NCI-H69 (cell line): ENCODE data around the gene TRIM49.
"Not testable (repeated sequence)": the region's sequence is repeated elsewhere in the genome, so short reads cannot be mapped to it uniquely, and the experiment has no call there.

Experiments
- DNase-seq: peaks from one replicate; lab custom pipeline; 2025; lab: John Stamatoyannopoulos, UW

TRIM49 gene

GRCh38 chr11:89808475-89808874 lies at the start of gene TRIM49:
Gene TRIM49, minus strand, starts transcription at chr11:89808575. Its CDS starts 4,106 bp downstream, at chr11:89804469.
- not testable (repeated sequence) for DNase-seq

- not testable (repeated sequence) for DNase-seq
Measured at GRCh38 chr11:89826694-89827093, 18.3 kb upstream of the TRIM49 start.

- not testable (repeated sequence) for DNase-seq
Measured at GRCh38 chr11:89820008-89820407, 11.6 kb upstream of the TRIM49 start.

- DNase-seq, result not testable (repeated sequence)
Measured at GRCh38 chr11:89813535-89813934, 5.2 kb upstream of the TRIM49 start.

- not testable (repeated sequence) for DNase-seq
Measured at GRCh38 chr11:89787506-89788063, 20.8 kb downstream of the TRIM49 start.

- DNase-seq, result not testable (repeated sequence)
Measured at GRCh38 chr11:89785726-89786125, 22.6 kb downstream of the TRIM49 start.

GRCh38 chr11:89750822-89751221 lies 57.6 kb downstream of the TRIM49 start:
- DNase-seq, result not testable (repeated sequence)
